Stimulated activated naive B cell treated with anti-CD40 and anti-IgM and Interleukin-4, amounts not matched to agents 10 μg/mL and 1 μg/mL and 100 μg/mL, for 72 hours (primary cell): Measurements from ENCODE around the gene TMEFF1.
A peak's percentile ranks its signal among the peaks of the same experiment; 100 is the strongest.

Experiments used
- ATAC-seq, 2 donors: fragments of 150-1000 bp; cut with Tn5 transposase; replicated peaks; 2 replicates each; pipeline ENCODE4 v1.10.0; 2021; ENCODE audit warnings: moderate library complexity in 1 of 2
- DNase-seq: peaks from one replicate; pipeline ENCODE4 v3.0.0; 2021
- H3K27ac Mint-ChIP-seq: one replicate; pipeline ENCODE4 v1.8.0; 2022; ENCODE audit warnings: mild to moderate bottlenecking, mixed read lengths
- H3K27me3 Mint-ChIP-seq, 2 donors: one replicate each; pipeline ENCODE4 v1.8.0; 2022; ENCODE audit warnings: mixed read lengths in 2 of 2
- H3K36me3 Mint-ChIP-seq, 2 donors: one replicate each; pipeline ENCODE4 v1.8.0; 2022; ENCODE audit warnings: mixed read lengths in 2 of 2, mild to moderate bottlenecking in 1 of 2
- H3K4me1 Mint-ChIP-seq, 2 donors: one replicate each; pipeline ENCODE4 v1.8.0; 2022; ENCODE audit warnings: mixed read lengths in 2 of 2, mild to moderate bottlenecking in 1 of 2
- H3K4me3 Mint-ChIP-seq, 2 donors: one replicate each; pipeline ENCODE4 v1.8.0; 2022; ENCODE audit warnings: mild to moderate bottlenecking in 2 of 2, mixed read lengths in 2 of 2, moderate library complexity in 1 of 2
- H3K9me3 Mint-ChIP-seq, 2 donors: one replicate each; pipeline ENCODE4 v1.8.0; 2022; ENCODE audit warnings: mixed read lengths in 2 of 2, mild to moderate bottlenecking in 1 of 2

Gene TMEFF1

GRCh38 chr9:100466171-100466828, 6.6 kb upstream of the TMEFF1 start:
- H3K27me3 Mint-ChIP-seq, result peaks cover 15 to 24% of the 10 kb centered on the region in 2 donors
- H3K4me1 Mint-ChIP-seq, result no peaks in the 10 kb centered on the region
- ATAC-seq (no peak), DNase-seq (no peak)
- H3K36me3 Mint-ChIP-seq, result no peaks in the 10 kb centered on the region
- no peaks in the 10 kb centered on the region for H3K9me3 Mint-ChIP-seq
- H3K27ac Mint-ChIP-seq, result no peak overlapping the region
- H3K4me3 Mint-ChIP-seq, result no peak overlapping the region

GRCh38 chr9:100466829-100467221, 6.1 kb upstream of the TMEFF1 start:
- DNase-seq (no peak), ATAC-seq (no peak)
- Mint-ChIP-seq H3K27me3 (peaks cover 15 to 24% of the 10 kb centered on the region in 2 donors), H3K27ac (no peak overlapping the region), H3K9me3 (no peaks in the 10 kb centered on the region), H3K4me1 (no peaks in the 10 kb centered on the region), H3K36me3 (no peaks in the 10 kb centered on the region), H3K4me3 (no peak overlapping the region)

GRCh38 chr9:100468041-100468440, 4.9 kb upstream of the TMEFF1 start:
- H3K27ac Mint-ChIP-seq, result no peak overlapping the region
- no peaks in the 10 kb centered on the region for H3K9me3 Mint-ChIP-seq
- DNase-seq (no peak), ATAC-seq (no peak)
- no peak overlapping the region for H3K4me3 Mint-ChIP-seq
- no peaks in the 10 kb centered on the region for H3K36me3 Mint-ChIP-seq
- H3K27me3 Mint-ChIP-seq, result peaks cover 23 to 30% of the 10 kb centered on the region in 2 donors
- peaks cover 2 to 4% of the 10 kb centered on the region in 2 donors for H3K4me1 Mint-ChIP-seq

GRCh38 chr9:100472268-100472667, 681 bp upstream of the TMEFF1 start:
- H3K9me3 Mint-ChIP-seq, result no peaks in the 10 kb centered on the region
- H3K27ac Mint-ChIP-seq, result no peak overlapping the region
- H3K36me3 Mint-ChIP-seq, result no peaks in the 10 kb centered on the region
- peaks cover 37 to 38% of the 10 kb centered on the region in 2 donors for H3K27me3 Mint-ChIP-seq
- H3K4me3 Mint-ChIP-seq, result peak overlapping the region; percentile 44 to 68
- ATAC-seq (no peak), DNase-seq (no peak)
- peaks cover 8 to 16% of the 10 kb centered on the region in 2 donors for H3K4me1 Mint-ChIP-seq

- Mint-ChIP-seq H3K4me3 (peak overlapping the region; percentile 78 to 87), H3K9me3 (no peaks in the 10 kb centered on the region), H3K27ac (no peak overlapping the region), H3K4me1 (peaks cover 8 to 16% of the 10 kb centered on the region in 2 donors), H3K36me3 (no peaks in the 10 kb centered on the region), H3K27me3 (peaks cover 37 to 41% of the 10 kb centered on the region in 2 donors)
- ATAC-seq (peak; percentile 78 to 81), DNase-seq (peak; percentile 45)
These were observed 530 bp downstream of the TMEFF1 start for GRCh38 chr9:100473276-100474081.

- H3K9me3 Mint-ChIP-seq, result no peaks in the 10 kb centered on the region
- peak overlapping the region; percentile 54 to 87 for H3K4me3 Mint-ChIP-seq
- peaks cover 32 to 35% of the 10 kb centered on the region in 2 donors for H3K27me3 Mint-ChIP-seq
- H3K27ac Mint-ChIP-seq, result peak overlapping the region; percentile 42
- DNase-seq (no peak), ATAC-seq (peak; percentile 14 to 38)
- peaks cover 8 to 16% of the 10 kb centered on the region in 2 donors for H3K4me1 Mint-ChIP-seq
- no peaks in the 10 kb centered on the region for H3K36me3 Mint-ChIP-seq
These were observed 1.4 kb downstream of the TMEFF1 start for GRCh38 chr9:100474082-100474923.

- DNase-seq, result no peak
- Mint-ChIP-seq H3K9me3 (no peaks in the 10 kb centered on the region), H3K4me3 (no peak overlapping the region), H3K4me1 (peaks cover 8 to 16% of the 10 kb centered on the region in 2 donors), H3K27ac (no peak overlapping the region), H3K36me3 (no peaks in the 10 kb centered on the region), H3K27me3 (peaks cover 27 to 31% of the 10 kb centered on the region in 2 donors)
- no peak for ATAC-seq
These were observed 2.0 kb downstream of the TMEFF1 start for GRCh38 chr9:100474924-100475276.

GRCh38 chr9:100477241-100477640, 4.3 kb downstream of the TMEFF1 start:
- Mint-ChIP-seq H3K4me3 (no peak overlapping the region), H3K9me3 (no peaks in the 10 kb centered on the region), H3K27ac (no peak overlapping the region), H3K27me3 (peaks cover 19 to 25% of the 10 kb centered on the region in 2 donors), H3K36me3 (no peaks in the 10 kb centered on the region), H3K4me1 (peaks cover 8 to 16% of the 10 kb centered on the region in 2 donors)
- ATAC-seq (no peak), DNase-seq (no peak)

GRCh38 chr9:100478192-100478591, 5.2 kb downstream of the TMEFF1 start:
- DNase-seq, result no peak
- Mint-ChIP-seq H3K36me3 (no peaks in the 10 kb centered on the region), H3K4me3 (no peak overlapping the region), H3K27ac (no peak overlapping the region), H3K9me3 (no peaks in the 10 kb centered on the region), H3K27me3 (peaks cover 18 to 21% of the 10 kb centered on the region in 2 donors), H3K4me1 (peaks cover 6 to 12% of the 10 kb centered on the region in 2 donors)
- no peak for ATAC-seq

GRCh38 chr9:100479820-100480219, 6.9 kb downstream of the TMEFF1 start:
- no peak for DNase-seq
- no peak overlapping the region for H3K4me3 Mint-ChIP-seq
- H3K27me3 Mint-ChIP-seq, result peaks cover 4 to 9% of the 10 kb centered on the region in 2 donors
- H3K27ac Mint-ChIP-seq, result no peak overlapping the region
- no peaks in the 10 kb centered on the region for H3K9me3 Mint-ChIP-seq
- H3K36me3 Mint-ChIP-seq, result no peaks in the 10 kb centered on the region
- H3K4me1 Mint-ChIP-seq, result no peaks in the 10 kb centered on the region
- no peak for ATAC-seq

GRCh38 chr9:100485196-100485595, 12.2 kb downstream of the TMEFF1 start:
- ATAC-seq (no peak), DNase-seq (no peak)
- no peaks in the 10 kb centered on the region for H3K9me3 Mint-ChIP-seq
- H3K36me3 Mint-ChIP-seq, result no peaks in the 10 kb centered on the region
- H3K4me3 Mint-ChIP-seq, result no peak overlapping the region
- peaks cover 0 to 4% of the 10 kb centered on the region in 2 donors for H3K27me3 Mint-ChIP-seq
- H3K4me1 Mint-ChIP-seq, result no peaks in the 10 kb centered on the region
- no peak overlapping the region for H3K27ac Mint-ChIP-seq

- no peak for ATAC-seq
- Mint-ChIP-seq H3K27me3 (peaks cover 0 to 4% of the 10 kb centered on the region in 2 donors), H3K4me3 (no peak overlapping the region), H3K27ac (no peak overlapping the region), H3K36me3 (no peaks in the 10 kb centered on the region), H3K4me1 (no peaks in the 10 kb centered on the region), H3K9me3 (no peaks in the 10 kb centered on the region)
- DNase-seq, result no peak
These were observed 13.7 kb downstream of the TMEFF1 start for GRCh38 chr9:100486479-100487176.

GRCh38 chr9:100488177-100488576, 15.2 kb downstream of the TMEFF1 start:
- no peaks in the 10 kb centered on the region for H3K27me3 Mint-ChIP-seq
- H3K9me3 Mint-ChIP-seq, result no peaks in the 10 kb centered on the region
- no peaks in the 10 kb centered on the region for H3K36me3 Mint-ChIP-seq
- ATAC-seq (no peak), DNase-seq (no peak)
- no peak overlapping the region for H3K27ac Mint-ChIP-seq
- H3K4me3 Mint-ChIP-seq, result no peak overlapping the region
- H3K4me1 Mint-ChIP-seq, result no peaks in the 10 kb centered on the region

- H3K4me3 Mint-ChIP-seq, result no peak overlapping the region
These were observed 16.9 kb downstream of the TMEFF1 start for GRCh38 chr9:100489836-100490235.

More at GRCh38 chr9:100489836-100490235, 16.9 kb downstream of the TMEFF1 start:
- Mint-ChIP-seq H3K36me3 (no peaks in the 10 kb centered on the region), H3K27me3 (no peaks in the 10 kb centered on the region), H3K27ac (no peak overlapping the region), H3K4me1 (no peaks in the 10 kb centered on the region), H3K9me3 (no peaks in the 10 kb centered on the region)
- ATAC-seq (no peak), DNase-seq (no peak)
